GM12878 (cell line): ENCODE data around the gene LRP3.

Experiments used
- CBX5 ChIP-seq: sonication (generic); IDR thresholded peaks from 2 replicates; pipeline ENCODE4 v1.6.1; 2016; ENCODE audit warnings: low read depth, moderate library complexity, mild to moderate bottlenecking, inconsistent platforms
- EZH2 ChIP-seq: IDR thresholded peaks from 2 replicates; pipeline ENCODE4 v1.6.1; 2012; ENCODE audit warnings: low read depth, mild to moderate bottlenecking, control low read depth, inconsistent platforms, low read length, borderline replicate concordance; ENCODE audit not compliant: control insufficient read depth
- FOXM1 ChIP-seq: IDR thresholded peaks from 2 replicates; pipeline ENCODE4 v1.6.1; 2012; ENCODE audit warnings: low read depth, mild to moderate bottlenecking, inconsistent platforms, low read length, moderate library complexity
- HDAC6 ChIP-seq: fragments of 200-600 bp; sonication (generic); IDR thresholded peaks from one replicate; pipeline ENCODE4 v1.8.0; 2017; ENCODE audit warnings: antibody characterized with exemption; ENCODE audit not compliant: unreplicated experiment
- KDM1A ChIP-seq: fragments of 200-600 bp; sonication (generic); IDR thresholded peaks from 2 replicates; pipeline ENCODE4 v1.6.1; 2016; ENCODE audit warnings: borderline replicate concordance
- NR2C2 ChIP-seq: IDR thresholded peaks from 2 replicates; pipeline ENCODE4 v1.6.1; 2011; ENCODE audit warnings: borderline replicate concordance, low read depth; ENCODE audit not compliant: control insufficient read depth, insufficient read length
- PML ChIP-seq: IDR thresholded peaks from 2 replicates; pipeline ENCODE4 v1.6.1; 2012; ENCODE audit warnings: low read length, inconsistent platforms
- RCOR1 ChIP-seq: conservative IDR thresholded peaks from 2 replicates; pipeline ENCODE4 v1.6.1; 2012; ENCODE audit warnings: low read depth, low read length, improper control_type of control experiment
- TAF1 ChIP-seq: IDR thresholded peaks from 2 replicates; pipeline ENCODE4 v1.6.1; 2011; ENCODE audit warnings: mild to moderate bottlenecking, low read depth, low read length, borderline replicate concordance
- TCF12 ChIP-seq: IDR thresholded peaks from 2 replicates; pipeline ENCODE4 v1.6.1; 2011; ENCODE audit warnings: low read depth, mild to moderate bottlenecking, low read length
- TF ChIP-seq, protein P1 (sequence below): fragments of 450-650 bp; IDR thresholded peaks from 2 replicates; pipeline ENCODE4 v1.6.1; 2016; ENCODE audit warnings: mild to moderate bottlenecking
- TF ChIP-seq, protein P2 (sequence below): IDR thresholded peaks from 2 replicates; pipeline ENCODE4 v1.6.1; 2012; ENCODE audit warnings: low read depth, low read length, improper control_type of control experiment
- TF ChIP-seq, protein P3 (sequence below): IDR thresholded peaks from 2 replicates; pipeline ENCODE4 v1.6.1; 2012; ENCODE audit warnings: low read depth, low read length, improper control_type of control experiment
- TF ChIP-seq, protein P4 (sequence below), 3 experiments: IDR thresholded peaks in 2 of 3; conservative IDR thresholded peaks in 1 of 3; 2 replicates each; pipeline ENCODE4 v1.5.1; 2011; ENCODE audit warnings: low read depth in 3 of 3, low read length in 3 of 3, mild to moderate bottlenecking in 3 of 3, control low read depth in 2 of 3, moderate library complexity in 2 of 3, inconsistent platforms in 1 of 3, mixed read lengths in 1 of 3; ENCODE audit not compliant: control insufficient read depth in 2 of 3, insufficient read depth in 1 of 3; ENCODE audit errors: extremely low read depth in 1 of 3

DNA sequence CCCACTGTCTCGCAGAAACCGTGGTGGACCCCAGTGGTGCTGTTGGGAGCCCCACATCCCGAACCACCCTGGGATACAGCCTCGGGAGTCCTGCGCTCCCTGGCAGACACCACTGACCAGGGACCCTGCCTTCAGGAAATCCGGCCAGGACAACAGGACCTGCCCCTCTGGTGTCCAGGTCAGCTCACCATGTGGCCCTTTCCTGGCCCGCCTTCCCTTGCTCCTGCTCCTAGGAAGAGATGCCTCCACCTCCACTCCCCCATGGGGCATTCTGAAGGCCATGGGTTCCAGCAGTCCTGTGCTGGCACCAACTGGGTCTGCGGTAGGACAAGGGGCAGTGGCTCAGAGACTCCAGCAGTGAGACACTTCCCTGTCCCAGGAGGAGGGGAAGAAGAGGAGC is 54.0 kb downstream of the LRP3 start:
- TF ChIP-seq, protein P1, sequence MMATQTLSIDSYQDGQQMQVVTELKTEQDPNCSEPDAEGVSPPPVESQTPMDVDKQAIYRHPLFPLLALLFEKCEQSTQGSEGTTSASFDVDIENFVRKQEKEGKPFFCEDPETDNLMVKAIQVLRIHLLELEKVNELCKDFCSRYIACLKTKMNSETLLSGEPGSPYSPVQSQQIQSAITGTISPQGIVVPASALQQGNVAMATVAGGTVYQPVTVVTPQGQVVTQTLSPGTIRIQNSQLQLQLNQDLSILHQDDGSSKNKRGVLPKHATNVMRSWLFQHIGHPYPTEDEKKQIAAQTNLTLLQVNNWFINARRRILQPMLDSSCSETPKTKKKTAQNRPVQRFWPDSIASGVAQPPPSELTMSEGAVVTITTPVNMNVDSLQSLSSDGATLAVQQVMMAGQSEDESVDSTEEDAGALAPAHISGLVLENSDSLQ: no peak
- no peak for TF ChIP-seq TAF1
- TF ChIP-seq KDM1A: no peak
- TF ChIP-seq HDAC6: no peak
- no peak for TF ChIP-seq PML
- no peak for TF ChIP-seq CBX5
- TF ChIP-seq, protein P2, sequence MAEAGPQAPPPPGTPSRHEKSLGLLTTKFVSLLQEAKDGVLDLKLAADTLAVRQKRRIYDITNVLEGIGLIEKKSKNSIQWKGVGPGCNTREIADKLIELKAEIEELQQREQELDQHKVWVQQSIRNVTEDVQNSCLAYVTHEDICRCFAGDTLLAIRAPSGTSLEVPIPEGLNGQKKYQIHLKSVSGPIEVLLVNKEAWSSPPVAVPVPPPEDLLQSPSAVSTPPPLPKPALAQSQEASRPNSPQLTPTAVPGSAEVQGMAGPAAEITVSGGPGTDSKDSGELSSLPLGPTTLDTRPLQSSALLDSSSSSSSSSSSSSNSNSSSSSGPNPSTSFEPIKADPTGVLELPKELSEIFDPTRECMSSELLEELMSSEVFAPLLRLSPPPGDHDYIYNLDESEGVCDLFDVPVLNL: no peak
- TF ChIP-seq, protein P3, sequence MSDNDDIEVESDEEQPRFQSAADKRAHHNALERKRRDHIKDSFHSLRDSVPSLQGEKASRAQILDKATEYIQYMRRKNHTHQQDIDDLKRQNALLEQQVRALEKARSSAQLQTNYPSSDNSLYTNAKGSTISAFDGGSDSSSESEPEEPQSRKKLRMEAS: no peak
- TF ChIP-seq, protein P4, sequence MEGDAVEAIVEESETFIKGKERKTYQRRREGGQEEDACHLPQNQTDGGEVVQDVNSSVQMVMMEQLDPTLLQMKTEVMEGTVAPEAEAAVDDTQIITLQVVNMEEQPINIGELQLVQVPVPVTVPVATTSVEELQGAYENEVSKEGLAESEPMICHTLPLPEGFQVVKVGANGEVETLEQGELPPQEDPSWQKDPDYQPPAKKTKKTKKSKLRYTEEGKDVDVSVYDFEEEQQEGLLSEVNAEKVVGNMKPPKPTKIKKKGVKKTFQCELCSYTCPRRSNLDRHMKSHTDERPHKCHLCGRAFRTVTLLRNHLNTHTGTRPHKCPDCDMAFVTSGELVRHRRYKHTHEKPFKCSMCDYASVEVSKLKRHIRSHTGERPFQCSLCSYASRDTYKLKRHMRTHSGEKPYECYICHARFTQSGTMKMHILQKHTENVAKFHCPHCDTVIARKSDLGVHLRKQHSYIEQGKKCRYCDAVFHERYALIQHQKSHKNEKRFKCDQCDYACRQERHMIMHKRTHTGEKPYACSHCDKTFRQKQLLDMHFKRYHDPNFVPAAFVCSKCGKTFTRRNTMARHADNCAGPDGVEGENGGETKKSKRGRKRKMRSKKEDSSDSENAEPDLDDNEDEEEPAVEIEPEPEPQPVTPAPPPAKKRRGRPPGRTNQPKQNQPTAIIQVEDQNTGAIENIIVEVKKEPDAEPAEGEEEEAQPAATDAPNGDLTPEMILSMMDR (IDR thresholded peaks at IDR 0.05 in 2 of 3, conservative IDR thresholded peaks at IDR 0.05 in 1 of 3; ENCODE audit: control insufficient read depth in 2 of 3, extremely low read depth in 1 of 3, insufficient read depth in 1 of 3, low read depth in 3 of 3, low read length in 3 of 3): no peak
- no peak for TF ChIP-seq NR2C2
- no peak for TF ChIP-seq TCF12
- TF ChIP-seq RCOR1: no peak
- no peak for TF ChIP-seq FOXM1
- TF ChIP-seq EZH2: no peak
